Pancreas (tissue), 10 donors: Measurements from ENCODE around the gene GLI1. TPM values are rescaled to one million over a fixed set of nuclear protein-coding genes. Genes with fewer than 3 reads are reported as not detected.
A peak's percentile ranks its signal among the peaks of the same experiment; 100 is the strongest.
"Not testable (repeated sequence)": the region's sequence is repeated elsewhere in the genome, so short reads cannot be mapped to it uniquely, and the experiment has no call there.

Experiments used
- ATAC-seq, 4 donors: fragments of 200-7000 bp; cut with Tn5 transposase; one replicate each; pipeline versions ENCODE4 v1.8.0 to v1.9.1; 2020; ENCODE audit warnings: mild to moderate bottlenecking in 4 of 4, moderate library complexity in 4 of 4
- DNase-seq, 6 donors: peaks; one replicate each; pipeline ENCODE4 v3.0.0-alpha.2; 2020
- FAIRE-seq: peaks from 2 replicates; lab custom pipeline; 2012; peaks lifted over from hg19 to GRCh38; lab: Jason Lieb, UNC
- H3K27ac ChIP-seq, 4 donors: fragments of 200-600 bp; sonication (generic); 1 replicate in 3 of 4; 2 replicates in 1 of 4; pipeline versions ENCODE4 v1.5.0 to v1.8.0; 2020
- H3K27me3 ChIP-seq, 4 donors: fragments of 200-600 bp; one replicate each; pipeline ENCODE4 v1.8.0; 2021
- H3K36me3 ChIP-seq, 3 donors: fragments of 200-600 bp; sonication (generic) in 1 of 3; one replicate each; pipeline versions ENCODE4 v1.5.0 to v1.8.0; 2020 to 2021
- H3K4me1 ChIP-seq, 3 donors: fragments of 200-600 bp; one replicate each; pipeline ENCODE4 v1.8.0; 2021
- H3K4me3 ChIP-seq, 4 donors: fragments of 200-600 bp; sonication (generic) in 2 of 4; one replicate each; pipeline versions ENCODE4 v1.5.0 to v1.8.0; 2020 to 2021
- H3K9me3 ChIP-seq, 4 donors: fragments of 200-600 bp; one replicate each; pipeline ENCODE4 v1.8.0; 2021
- CTCF ChIP-seq, 4 donors: fragments of 200-600 bp; sonication (generic) in 3 of 4; IDR thresholded peaks; one replicate each; pipeline versions ENCODE4 v1.5.0 to v1.8.0; 2021; ENCODE audit warnings: antibody characterized with exemption in 4 of 4
- WGBS, 2 donors: extraction: QIAGEN DNeasy Blood & Tissue Kit; methylation state at CpG; one replicate each; pipeline ENCODE4 v1.1.7; 2013; 5-methylcytosine and 5-hydroxymethylcytosine counted together
- intact Hi-C, 3 donors: fragments of 100-400 bp; cut with DNase I; formaldehyde crosslinking; loops; one replicate each; pipeline versions ENCODE4 v1.11.1 to v1.14.2; 2022
- polyA plus RNA-seq, 2 donors: library from polyadenylated mRNA; stranded (reverse); fragments of 200-250 nt; gene quantifications; one replicate each; pipeline ENCODE4 v1.2.3, GENCODE V29; 2013
- total RNA-seq, 6 donors: library from RNA; stranded (reverse); fragmentation: NEBNext Ultra II Directional in 4 of 6; extraction: Animal tissue kit (Norgen Biotek cat#: 25700) in 4 of 6; gene quantifications; one replicate each; pipeline versions ENCODE4 v1.2.1 to v1.2.4, GENCODE V29; 2021 to 2023
- donor health status: healthy with polysubstance abuse.
- donor health status: DM: no; HTN: no; CAD: no; lungs with moderate emphysema.
- donor health status: DM: no; HTN: no; CAD: no.
- donor health status: control.
- donor health status: control.
- donor health status: Bipolar disorder and iron deficiency.
- donor health status: DM: yes; HTN: yes; CAD: no.
- donor health status: DM: no; HTN: no; CAD: no.
- donor health status: DM: no; HTN: no; CAD: no.
- donor health status: DM: yes; HTN: yes; CAD: no.

GLI1 gene
- total and polyA plus RNA-seq, 8 donors, result 0.06 to 2.2 (median 0.46) TPM; not detected in 2

- no peak for TF ChIP-seq CTCF (IDR thresholded peaks at IDR 0.05)
- Histone ChIP-seq H3K36me3 (peaks cover 0 to 32% (median 20%) of the 10 kb centered on the region in 3 donors), H3K9me3 (no peaks in the 10 kb centered on the region), H3K27ac (peak overlapping the region in 1 of 4 donors; percentile 93), H3K4me3 (no peak overlapping the region), H3K4me1 (peaks cover 27 to 44% (median 35%) of the 10 kb centered on the region in 3 donors), H3K27me3 (no peaks in the 10 kb centered on the region)
- whole genome bisulfite sequencing, 2 donors, result 28 to 59% methylated on average over 1 of the region's 1 CpG
- no peak for FAIRE-seq
- no peak for ATAC-seq
- DNase-seq, result no peak
- intact Hi-C loops, result no loop called here
Measured at GRCh38 chr12:57517187-57517586, 57.6 kb downstream of the GLI1 start.

GRCh38 chr12:57517718-57518117, 58.1 kb downstream of the GLI1 start:
- Histone ChIP-seq H3K4me1 (peaks cover 27 to 44% (median 35%) of the 10 kb centered on the region in 3 donors), H3K4me3 (peak overlapping the region in 2 of 4 donors; percentile 54 to 58), H3K27ac (peak overlapping the region in 3 of 4 donors; percentile 3 to 93 (median 40)), H3K36me3 (peaks cover 0 to 27% (median 17%) of the 10 kb centered on the region in 3 donors)
- ATAC-seq, H3K27me3 ChIP-seq, DNase-seq, FAIRE-seq, intact Hi-C loops, H3K9me3 ChIP-seq: not testable (repeated sequence)
- 71% methylated on average over 10 of the region's 10 CpGs for WGBS, 2 donors

- no peak for DNase-seq
- WGBS, 2 donors, result 36% methylated on average over 8 of the region's 8 CpGs
- no peak for FAIRE-seq
Measured at GRCh38 chr12:57518176-57518919, 58.8 kb downstream of the GLI1 start.

GRCh38 chr12:57518920-57519795, 59.6 kb downstream of the GLI1 start:
- Histone ChIP-seq H3K27me3 (no peaks in the 10 kb centered on the region), H3K9me3 (no peaks in the 10 kb centered on the region), H3K4me1 (peaks cover 35 to 50% (median 42%) of the 10 kb centered on the region in 3 donors), H3K4me3 (peak overlapping the region; percentile 54 to 93 (median 68)), H3K36me3 (peaks cover 0 to 22% (median 15%) of the 10 kb centered on the region in 3 donors), H3K27ac (peak overlapping the region; percentile 83 to 98 (median 94))
- FAIRE-seq (no peak), DNase-seq (peak in 4 of 6 donors; percentile 45 to 67 (median 54)), ATAC-seq (peak in 3 of 4 donors; percentile 5 to 9 (median 7))
- 12% methylated on average over 7 of the region's 7 CpGs for WGBS, 2 donors
- no peak for TF ChIP-seq CTCF (IDR thresholded peaks at IDR 0.05)
- intact Hi-C loops, result no loop called here

More at GRCh38 chr12:57518176-57518919, 58.8 kb downstream of the GLI1 start:
- no peaks in the 10 kb centered on the region for H3K27me3 ChIP-seq
- H3K4me1 ChIP-seq, result peaks cover 27 to 44% (median 35%) of the 10 kb centered on the region in 3 donors
- H3K9me3 ChIP-seq, result no peaks in the 10 kb centered on the region
- intact Hi-C loops, result no loop called here
- peak overlapping the region in 3 of 4 donors; percentile 3 to 98 (median 93) for H3K27ac ChIP-seq
- no peak for ATAC-seq
- peak overlapping the region in 2 of 4 donors; percentile 54 to 58 for H3K4me3 ChIP-seq
- peaks cover 0 to 22% (median 15%) of the 10 kb centered on the region in 3 donors for H3K36me3 ChIP-seq
- TF ChIP-seq CTCF (IDR thresholded peaks at IDR 0.05), result no peak

- FAIRE-seq, result no peak
- intact Hi-C loops, result no loop called here
- H3K4me3 ChIP-seq, result peak overlapping the region; percentile 54 to 93 (median 68)
- H3K27me3 ChIP-seq, result no peaks in the 10 kb centered on the region
- no peak for TF ChIP-seq CTCF (IDR thresholded peaks at IDR 0.05)
- peaks cover 0 to 18% (median 15%) of the 10 kb centered on the region in 3 donors for H3K36me3 ChIP-seq
- H3K4me1 ChIP-seq, result peaks cover 41 to 53% (median 44%) of the 10 kb centered on the region in 3 donors
- peak in 1 of 4 donors; percentile 21 for ATAC-seq
- H3K27ac ChIP-seq, result peak overlapping the region; percentile 83 to 98 (median 94)
- peak in 3 of 6 donors; percentile 60 to 71 (median 62) for DNase-seq
- no peaks in the 10 kb centered on the region for H3K9me3 ChIP-seq
- 0% methylated on average over 8 of the region's 8 CpGs for WGBS, 2 donors
Measured at GRCh38 chr12:57519796-57520052, 60.1 kb downstream of the GLI1 start.
